22Rv1 (cell line): Measurements from ENCODE around the gene TIMM10B.

Experiments
- H3K27ac ChIP-seq: fragments of 450-650 bp; 2 replicates; pipeline ENCODE4 v1.5.1; 2017
- CTCF ChIP-seq: fragments of 450-650 bp; IDR thresholded peaks from 2 replicates; pipeline ENCODE4 v1.5.1; 2017; ENCODE audit warnings: mild to moderate bottlenecking
- ZFX ChIP-seq: fragments of 450-650 bp; IDR thresholded peaks from 2 replicates; pipeline ENCODE4 v1.6.1; 2017; ENCODE audit warnings: antibody characterized with exemption, borderline replicate concordance

The TIMM10B gene

GRCh38 chr11:6488821-6489220, 7.5 kb downstream of the TIMM10B start:
- TF ChIP-seq CTCF (no peak), ZFX (no peak)
- H3K27ac ChIP-seq: peak overlapping the region; percentile 61

- peak overlapping the region; percentile 61 for H3K27ac ChIP-seq
- TF ChIP-seq CTCF (no peak), ZFX (no peak)
Observed at GRCh38 chr11:6489306-6489705, 8.0 kb downstream of the TIMM10B start.

- TF ChIP-seq CTCF (no peak), ZFX (no peak)
- H3K27ac ChIP-seq: no peak within 1 kb of the TSS
Observed at GRCh38 chr11:6497069-6497839, 16.0 kb downstream of the TIMM10B start, which contains the start of gene DNHD1. DNHD1 (plus strand) TSS chr11:6497280; CDS start chr11:6498216, 936 bp downstream.

- no peak overlapping the region for H3K27ac ChIP-seq
- TF ChIP-seq CTCF (no peak), ZFX (no peak)
Observed at GRCh38 chr11:6498121-6498520, 16.8 kb downstream of the TIMM10B start.

- TF ChIP-seq ZFX (no peak), CTCF (no peak)
- H3K27ac ChIP-seq: no peak overlapping the region
Observed at GRCh38 chr11:6498544-6498943, 17.2 kb downstream of the TIMM10B start.

- H3K27ac ChIP-seq: no peak overlapping the region
- TF ChIP-seq CTCF: no peak
- TF ChIP-seq ZFX: no peak
Observed at GRCh38 chr11:6502382-6502781, 21.1 kb downstream of the TIMM10B start.

- TF ChIP-seq ZFX (no peak), CTCF (no peak)
- no peak overlapping the region for H3K27ac ChIP-seq
Observed at GRCh38 chr11:6504166-6504565, 22.9 kb downstream of the TIMM10B start.
